SK-N-SH (cell line): ENCODE data around the gene TRIM67. TPM values are rescaled to one million over a fixed set of nuclear protein-coding genes. Genes with fewer than 3 reads are reported as not detected.

Experiments used
- CTCF ChIA-PET: fragments of 300-600, 350-600 bp; formaldehyde crosslinking; extraction: SDS; loops from one replicate; lab custom pipeline; 2021; lab: Yijun Ruan, JAX
- POLR2A ChIA-PET: fragments of 350-600 bp; sonication (Branson Sonifier 250); formaldehyde crosslinking; extraction: SDS; loops from one replicate; lab custom pipeline; 2020; ENCODE audit warnings: antibody characterized with exemption, inconsistent platforms; lab: Yijun Ruan, JAX
- DNase-seq: peaks from one replicate; pipeline ENCODE4 v3.0.0; 2012
- H2AFZ ChIP-seq: fragments of 200-600 bp; sonication (generic); 2 replicates; pipeline ENCODE4 v1.8.1; 2016; ENCODE audit warnings: antibody characterized with exemption, mild to moderate bottlenecking, low read depth
- H3F3A ChIP-seq: fragments of 200-600 bp; sonication (generic); replicated peaks from 2 replicates; pipeline ENCODE3; 2016; ENCODE audit warnings: antibody characterized with exemption, mild to moderate bottlenecking; ENCODE audit not compliant: insufficient read depth
- H3K27ac ChIP-seq, 2 experiments: fragments of 200-500 bp in 1 of 2; fragments of 200-600 bp in 1 of 2; sonication (Bioruptor generic) in 1 of 2; sonication (generic), shearing (Covaris generic) in 1 of 2; 2 replicates each; pipeline versions ENCODE4 v1.5.1 to v1.6.1; 2014 to 2016; ENCODE audit warnings: low read depth in 2 of 2, inconsistent platforms in 1 of 2, low read length in 1 of 2, mild to moderate bottlenecking in 1 of 2, mixed read lengths in 1 of 2
- H3K27me3 ChIP-seq: fragments of 200-600 bp; sonication (generic), shearing (Covaris generic); 2 replicates; pipeline ENCODE4 v1.6.1; 2016; ENCODE audit warnings: mixed run types; ENCODE audit not compliant: insufficient read depth
- H3K36me3 ChIP-seq, 2 experiments: fragments of 200-500 bp in 1 of 2; fragments of 200-600 bp in 1 of 2; sonication (Bioruptor generic) in 1 of 2; sonication (generic) in 1 of 2; replicated peaks in 1 of 2; 2 replicates each; pipeline versions ENCODE3 to v1.5.1; 2014 to 2016; ENCODE audit warnings: low read length in 1 of 2, mild to moderate bottlenecking in 1 of 2; ENCODE audit not compliant: insufficient read depth in 2 of 2, control insufficient read depth in 1 of 2
- H3K4me1 ChIP-seq, 2 experiments: fragments of 200-500 bp in 1 of 2; fragments of 200-600 bp in 1 of 2; sonication (Bioruptor generic) in 1 of 2; sonication (generic), shearing (Covaris generic) in 1 of 2; 2 replicates each; pipeline versions ENCODE4 v1.5.1 to v1.6.1; 2014 to 2016; ENCODE audit warnings: low read depth in 1 of 2, low read length in 1 of 2, mixed run types in 1 of 2; ENCODE audit not compliant: insufficient read depth in 2 of 2, control insufficient read depth in 1 of 2
- H3K4me2 ChIP-seq: fragments of 200-600 bp; sonication (generic), shearing (Covaris generic); 2 replicates; pipeline ENCODE4 v1.6.1; 2017; ENCODE audit warnings: mixed run types
- H3K4me3 ChIP-seq, 2 experiments: fragments of 200-500 bp in 1 of 2; fragments of 200-600 bp in 1 of 2; sonication (Bioruptor generic) in 1 of 2; sonication (generic), shearing (Covaris generic) in 1 of 2; 2 replicates each; pipeline versions ENCODE4 v1.5.1 to v1.8.1; 2014 to 2016; ENCODE audit warnings: low read depth in 2 of 2, inconsistent platforms in 1 of 2, low read length in 1 of 2, mild to moderate bottlenecking in 1 of 2, mixed read lengths in 1 of 2, moderate library complexity in 1 of 2
- H3K79me2 ChIP-seq: fragments of 200-600 bp; sonication (generic); 2 replicates; pipeline ENCODE4 v1.8.1; 2017; ENCODE audit warnings: mild to moderate bottlenecking; ENCODE audit not compliant: insufficient read depth
- H3K9ac ChIP-seq: fragments of 200-600 bp; sonication (generic); 2 replicates; pipeline ENCODE4 v1.6.1; 2017; ENCODE audit warnings: mixed run types
- H3K9me2 ChIP-seq: fragments of 200-600 bp; sonication (generic); 2 replicates; pipeline ENCODE4 v1.6.1; 2017; ENCODE audit warnings: mixed run types
- H3K9me3 ChIP-seq: fragments of 200-600 bp; sonication (generic); 2 replicates; pipeline ENCODE4 v1.6.1; 2017; ENCODE audit warnings: mixed run types, mild to moderate bottlenecking, moderate library complexity
- H4K20me1 ChIP-seq: fragments of 200-600 bp; sonication (generic); 2 replicates; pipeline ENCODE4 v1.6.1; 2017; ENCODE audit warnings: mild to moderate bottlenecking, mixed run types; ENCODE audit not compliant: insufficient read depth
- FOXM1 ChIP-seq: IDR thresholded peaks from 2 replicates; pipeline ENCODE4 v1.4.0; 2012; ENCODE audit warnings: low read depth, mild to moderate bottlenecking
- GATA2 ChIP-seq: sonication (generic); formaldehyde crosslinking; IDR thresholded peaks from 2 replicates; pipeline ENCODE4 v1.5.0; 2020; ENCODE audit warnings: mild to moderate bottlenecking, missing genetic modification reagents
- JUND ChIP-seq: IDR thresholded peaks from 2 replicates; pipeline ENCODE4 v1.4.0; 2012
- RXRA ChIP-seq: IDR thresholded peaks from 2 replicates; pipeline ENCODE4 v1.4.0; 2012; ENCODE audit warnings: low read depth, mild to moderate bottlenecking, borderline replicate concordance
- YY1 ChIP-seq: IDR thresholded peaks from 2 replicates; pipeline ENCODE4 v1.4.0; 2012; ENCODE audit warnings: low read depth, mild to moderate bottlenecking
- ZBTB33 ChIP-seq: IDR thresholded peaks from 2 replicates; pipeline ENCODE4 v1.4.0; 2012; ENCODE audit warnings: low read depth, borderline replicate concordance
- WGBS: methylation state at CpG from one replicate; pipeline ENCODE4 v1.1.6; 2017; ENCODE audit warnings: low lambda C conversion rate; 5-methylcytosine and 5-hydroxymethylcytosine counted together
- polyA plus RNA-seq, 3 experiments: library from polyadenylated mRNA; depleted of rRNA; stranded (reverse); fragments of >200 nt; gene quantifications; 2 replicates each; pipeline ENCODE4 v1.2.3, GENCODE V29; 2012
- TF ChIP-seq, protein P1 (sequence below): IDR thresholded peaks from 2 replicates; pipeline ENCODE4 v1.6.1; 2012; ENCODE audit warnings: mild to moderate bottlenecking, low read depth, low read length, moderate library complexity

TRIM67 gene
- polyA plus RNA-seq, 1 of the 3 experiments (the other 2 are of a cell fraction) = not detected

DNA sequence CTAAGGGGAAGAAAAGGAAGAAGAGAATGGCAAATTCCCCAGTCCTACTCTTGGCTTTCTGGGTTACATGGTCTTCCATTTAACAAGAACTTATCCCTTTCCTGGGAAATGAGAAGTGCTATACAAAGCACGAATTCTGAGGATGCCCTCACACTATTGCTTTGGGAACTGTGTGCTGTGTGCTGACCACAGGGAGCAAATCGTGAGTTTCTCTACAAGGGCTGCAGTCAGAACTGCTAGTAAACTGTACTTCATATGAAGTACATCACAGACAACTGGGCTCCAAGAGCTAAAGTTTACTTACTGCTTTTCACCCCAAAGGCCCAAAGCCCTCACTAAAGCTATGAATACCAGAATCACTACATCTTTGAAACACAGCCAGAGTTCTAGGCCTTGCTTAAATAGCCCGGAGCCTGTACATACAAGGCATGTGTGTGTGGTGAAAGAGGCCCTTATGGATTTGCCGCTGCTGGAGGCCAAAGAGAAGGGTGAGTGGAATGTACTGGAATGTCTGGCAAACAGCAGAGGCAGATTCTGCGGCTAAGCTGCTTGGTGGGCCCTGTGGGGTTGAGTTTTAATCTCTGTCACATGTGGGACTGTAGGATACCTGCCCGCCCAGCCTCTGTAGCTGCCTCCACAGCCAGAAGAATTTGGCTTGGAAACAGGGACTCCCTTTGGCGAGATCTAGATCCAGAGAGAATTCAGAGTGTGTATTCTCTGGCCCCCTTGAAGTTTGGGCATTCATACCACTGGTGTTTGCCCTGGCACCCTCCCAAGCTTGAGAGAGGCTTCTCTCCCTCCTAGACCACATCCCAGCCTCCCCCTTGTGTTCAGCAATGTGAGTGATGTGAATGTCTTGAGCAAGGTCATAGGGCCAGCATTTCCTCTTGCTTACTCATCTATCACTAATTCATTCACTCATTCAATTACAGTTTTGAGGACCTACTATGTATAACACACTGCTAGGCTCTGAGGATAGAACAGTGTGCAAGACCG is 21.9 kb upstream of the TRIM67 start (continued):
- TF ChIP-seq GATA2 = no peak

GRCh38 chr1:231144416-231145193 is 17.3 kb upstream of the TRIM67 start:
- no peak overlapping the region for H2AFZ ChIP-seq
- H3K36me3 ChIP-seq = no peaks in the 10 kb centered on the region
- H3K27ac ChIP-seq = no peak overlapping the region
- TF ChIP-seq FOXM1 (no peak), YY1 (no peak), ZBTB33 (no peak), RXRA (no peak), JUND (no peak)
- TF ChIP-seq, protein P1, sequence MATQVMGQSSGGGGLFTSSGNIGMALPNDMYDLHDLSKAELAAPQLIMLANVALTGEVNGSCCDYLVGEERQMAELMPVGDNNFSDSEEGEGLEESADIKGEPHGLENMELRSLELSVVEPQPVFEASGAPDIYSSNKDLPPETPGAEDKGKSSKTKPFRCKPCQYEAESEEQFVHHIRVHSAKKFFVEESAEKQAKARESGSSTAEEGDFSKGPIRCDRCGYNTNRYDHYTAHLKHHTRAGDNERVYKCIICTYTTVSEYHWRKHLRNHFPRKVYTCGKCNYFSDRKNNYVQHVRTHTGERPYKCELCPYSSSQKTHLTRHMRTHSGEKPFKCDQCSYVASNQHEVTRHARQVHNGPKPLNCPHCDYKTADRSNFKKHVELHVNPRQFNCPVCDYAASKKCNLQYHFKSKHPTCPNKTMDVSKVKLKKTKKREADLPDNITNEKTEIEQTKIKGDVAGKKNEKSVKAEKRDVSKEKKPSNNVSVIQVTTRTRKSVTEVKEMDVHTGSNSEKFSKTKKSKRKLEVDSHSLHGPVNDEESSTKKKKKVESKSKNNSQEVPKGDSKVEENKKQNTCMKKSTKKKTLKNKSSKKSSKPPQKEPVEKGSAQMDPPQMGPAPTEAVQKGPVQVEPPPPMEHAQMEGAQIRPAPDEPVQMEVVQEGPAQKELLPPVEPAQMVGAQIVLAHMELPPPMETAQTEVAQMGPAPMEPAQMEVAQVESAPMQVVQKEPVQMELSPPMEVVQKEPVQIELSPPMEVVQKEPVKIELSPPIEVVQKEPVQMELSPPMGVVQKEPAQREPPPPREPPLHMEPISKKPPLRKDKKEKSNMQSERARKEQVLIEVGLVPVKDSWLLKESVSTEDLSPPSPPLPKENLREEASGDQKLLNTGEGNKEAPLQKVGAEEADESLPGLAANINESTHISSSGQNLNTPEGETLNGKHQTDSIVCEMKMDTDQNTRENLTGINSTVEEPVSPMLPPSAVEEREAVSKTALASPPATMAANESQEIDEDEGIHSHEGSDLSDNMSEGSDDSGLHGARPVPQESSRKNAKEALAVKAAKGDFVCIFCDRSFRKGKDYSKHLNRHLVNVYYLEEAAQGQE = no peak
- WGBS = 61% methylated on average over 5 of the region's 7 CpGs
- H3K9ac ChIP-seq = no peak overlapping the region
- peaks cover 4% of the 10 kb centered on the region for H3F3A ChIP-seq
- ChIA-PET CTCF (interaction anchor here (1.0 kb wide), 1 partner anchor 21 kb away, joined by 3 read pairs; no protein-coding TSS in a partner anchor), POLR2A (no interaction called here)
- no peak overlapping the region for H3K4me2 ChIP-seq
- H3K4me3 ChIP-seq = no peak overlapping the region
- DNase-seq = no peak
- no peaks in the 10 kb centered on the region for H4K20me1 ChIP-seq
- no peaks in the 10 kb centered on the region; the same call in 1 of the 2 replicates for H3K27me3 ChIP-seq
- no peaks in the 10 kb centered on the region for H3K9me2 ChIP-seq
- H3K79me2 ChIP-seq = no peaks in the 10 kb centered on the region
- peaks cover 0 to 4% of the 10 kb centered on the region in 2 experiments; a peak in 1 of 4 replicates for H3K4me1 ChIP-seq
- H3K9me3 ChIP-seq = no peaks in the 10 kb centered on the region
